A549 (cell line): ENCODE data around the gene BLCAP. TPM values are rescaled to one million over a fixed set of nuclear protein-coding genes. Genes with fewer than 3 reads are reported as not detected.

Source experiments
- ATAC-seq, 2 experiments: fragments of 200-7000 bp in 1 of 2; fragments of >200 bp in 1 of 2; cut with Nextera tagmentation in 1 of 2; cut with Tn5 transposase in 1 of 2; 3 replicates each; pipeline versions ENCODE4 v1.8.0 to v1.9.1; 2018 to 2020; ENCODE audit warnings: mild to moderate bottlenecking in 1 of 2, moderate library complexity in 1 of 2
- CTCF ChIA-PET: fragments of 300-600 bp; sonication (Branson Sonifier 250); formaldehyde crosslinking; extraction: SDS; loops from one replicate; lab custom pipeline; 2021; ENCODE audit warnings: antibody characterized with exemption, inconsistent platforms; lab: Yijun Ruan, JAX
- POLR2A ChIA-PET: fragments of 350-600 bp; formaldehyde crosslinking; extraction: SDS; loops from one replicate; lab custom pipeline; 2021; ENCODE audit warnings: antibody characterized with exemption, inconsistent platforms; lab: Yijun Ruan, JAX
- DNase-seq, 2 experiments: peaks; one replicate each; pipeline versions ENCODE4 v3.0.0 to v3.0.0-alpha.2; 2011 to 2016; ENCODE audit warnings: low read depth in 1 of 2, low spot score in 1 of 2
- FAIRE-seq: peaks from 2 replicates; lab custom pipeline; 2011; peaks lifted over from hg19 to GRCh38; lab: Jason Lieb, UNC
- H3K27ac ChIP-seq, 2 experiments: fragments of >200 bp; sonication (Bioruptor Twin); formaldehyde crosslinking; 3 replicates each; pipeline ENCODE4 v1.5.1; 2016 to 2017
- H3K4me1 ChIP-seq: fragments of >200 bp; sonication (Bioruptor Twin); formaldehyde crosslinking; 3 replicates; pipeline ENCODE4 v1.6.1; 2016
- H3K4me2 ChIP-seq: fragments of >200 bp; sonication (Bioruptor Twin); formaldehyde crosslinking; 3 replicates; pipeline ENCODE4 v1.6.1; 2016
- H3K4me3 ChIP-seq: fragments of >200 bp; sonication (Bioruptor Twin); formaldehyde crosslinking; 3 replicates; pipeline ENCODE4 v1.5.1; 2016
- H3K9me3 ChIP-seq: fragments of >200 bp; sonication (Bioruptor Twin); formaldehyde crosslinking; 3 replicates; pipeline ENCODE4 v1.6.1; 2016
- ATOH8 ChIP-seq: fragments of 250-450 bp; sonication (Bioruptor Pico); IDR thresholded peaks from 2 replicates; pipeline ENCODE4 v1.5.0; 2020; ENCODE audit warnings: low read depth, mild to moderate bottlenecking, moderate library complexity
- BHLHE40 ChIP-seq: IDR thresholded peaks from 2 replicates; pipeline ENCODE4 v1.6.1; 2012; ENCODE audit warnings: low read depth, low read length, inconsistent platforms
- CBX2 ChIP-seq: fragments of 200-600 bp; sonication (generic); IDR thresholded peaks from 2 replicates; pipeline ENCODE4 v1.6.1; 2016; ENCODE audit warnings: low read depth, mild to moderate bottlenecking, borderline replicate concordance
- CBX8 ChIP-seq: fragments of 200-600 bp; sonication (generic); IDR thresholded peaks from 2 replicates; pipeline ENCODE4 v1.6.1; 2016
- E2F6 ChIP-seq: IDR thresholded peaks from 2 replicates; pipeline ENCODE4 v1.6.1; 2012; ENCODE audit warnings: low read depth, borderline replicate concordance
- EHF ChIP-seq: fragments of 250-450 bp; sonication (Bioruptor Pico); IDR thresholded peaks from 2 replicates; pipeline ENCODE4 v1.5.0; 2020; ENCODE audit warnings: mild to moderate bottlenecking
- HES2 ChIP-seq: fragments of >200 bp; sonication (Bioruptor Twin); formaldehyde crosslinking; IDR thresholded peaks from 2 replicates; pipeline ENCODE4 v1.6.1; 2016
- HEYL ChIP-seq: fragments of 250-450 bp; sonication (Bioruptor Pico); IDR thresholded peaks from 2 replicates; pipeline ENCODE4 v1.8.0; 2021; ENCODE audit warnings: mild to moderate bottlenecking, moderate library complexity
- JUN ChIP-seq, 2 experiments: fragments of >200 bp; sonication (Bioruptor Twin); formaldehyde crosslinking; IDR thresholded peaks; 2 replicates in 1 of 2; 3 replicates in 1 of 2; pipeline ENCODE4 v1.6.1; 2016 to 2017
- KDM5A ChIP-seq: fragments of 200-600 bp; sonication (generic); IDR thresholded peaks from 2 replicates; pipeline ENCODE4 v1.6.1; 2016; ENCODE audit warnings: antibody characterized with exemption, mild to moderate bottlenecking
- MAFK ChIP-seq: fragments of 450-650 bp; IDR thresholded peaks from 2 replicates; pipeline ENCODE4 v1.6.1; 2014; ENCODE audit not compliant: partially characterized antibody
- MAX ChIP-seq: IDR thresholded peaks from 2 replicates; pipeline ENCODE4 v1.6.1; 2012
- NFE2L2 ChIP-seq: fragments of 150-350 bp; conservative IDR thresholded peaks from 2 replicates; pipeline ENCODE4 v1.6.1; 2014; ENCODE audit warnings: low read length
- NR3C1 ChIP-seq: fragments of >200 bp; sonication (Bioruptor Twin); formaldehyde crosslinking; IDR thresholded peaks from 3 replicates; pipeline ENCODE4 v1.6.1; 2017
- POLR2A ChIP-seq: IDR thresholded peaks from 2 replicates; pipeline ENCODE4 v1.6.1; 2012; ENCODE audit warnings: mild to moderate bottlenecking, low read length
- RCOR1 ChIP-seq: fragments of 150-350 bp; IDR thresholded peaks from 2 replicates; pipeline ENCODE4 v1.6.1; 2014; ENCODE audit warnings: antibody characterized with exemption, low read length, low read depth
- REST ChIP-seq: fragments of 200-600 bp; sonication (generic); IDR thresholded peaks from 2 replicates; pipeline ENCODE4 v1.6.1; 2016; ENCODE audit warnings: antibody characterized with exemption, mild to moderate bottlenecking, moderate library complexity
- RFX5 ChIP-seq: fragments of 450-650 bp; IDR thresholded peaks from 2 replicates; pipeline ENCODE4 v1.7.1; 2014; ENCODE audit warnings: antibody characterized with exemption, mild to moderate bottlenecking, moderate library complexity
- SREBF2 ChIP-seq: fragments of 450-650 bp; IDR thresholded peaks from 2 replicates; pipeline ENCODE4 v1.6.1; 2014; ENCODE audit warnings: mild to moderate bottlenecking, moderate library complexity
- TP53 ChIP-seq: fragments of 250-450 bp; sonication (Bioruptor Pico); IDR thresholded peaks from 2 replicates; pipeline ENCODE4 v1.5.0; 2021; ENCODE audit warnings: mild to moderate bottlenecking, moderate library complexity
- USF2 ChIP-seq: fragments of 450-650 bp; IDR thresholded peaks from 2 replicates; pipeline ENCODE4 v1.6.1; 2014; ENCODE audit warnings: antibody characterized with exemption
- ZSCAN20 ChIP-seq: fragments of 250-450 bp; sonication (Bioruptor Pico); IDR thresholded peaks from 2 replicates; pipeline ENCODE4 v1.8.0; 2022; ENCODE audit warnings: mild to moderate bottlenecking, moderate library complexity
- WGBS: methylation state at CpG from one replicate; pipeline ENCODE4 v1.1.6; 2017; ENCODE audit errors: missing lambda C conversion rate; 5-methylcytosine and 5-hydroxymethylcytosine counted together
- polyA plus RNA-seq, 4 experiments: library from polyadenylated mRNA; depleted of rRNA in 3 of 4; stranded (reverse); fragments of >200 nt; fragmentation: RNase III in 1 of 4; extraction: RNeasy Plus Mini Kit Qiagen cat#74134 plus additional on column Dnase treatment in 1 of 4; gene quantifications; 2 replicates in 3 of 4; 3 replicates in 1 of 4; pipeline ENCODE4 v1.2.3, GENCODE V29; 2011 to 2017

BLCAP gene
- polyA plus RNA-seq, 2 of the 4 experiments (the other 2 are of a cell fraction): 30.3 to 49.0 TPM

- TF ChIP-seq ATOH8 (no peak), RFX5 (no peak), NR3C1 (no peak), MAFK (no peak), EHF (no peak), USF2 (no peak)
- TF ChIP-seq, all 56 proteins: peak for 0
Observed at GRCh38 chr20:37511610-37512275, 15.9 kb downstream of the BLCAP start (continued).

GRCh38 chr20:37510226-37510625 is 17.4 kb downstream of the BLCAP start:
- Histone ChIP-seq H3K4me2 (no peak overlapping the region), H3K4me1 (no peaks in the 10 kb centered on the region), H3K4me3 (no peak overlapping the region), H3K27ac (no peak overlapping the region), H3K9me3 (no peaks in the 10 kb centered on the region)
- ChIA-PET CTCF (interaction anchor here (0.7 to 1.2 kb wide), 4 partner anchors 17 to 242 kb away, joined by 3 to 5 read pairs (median 4); no protein-coding TSS in a partner anchor), POLR2A (no interaction called here)
- TF ChIP-seq SREBF2: no peak
- no peak for TF ChIP-seq BHLHE40
- TF ChIP-seq RFX5: no peak
- TF ChIP-seq REST: no peak
- TF ChIP-seq ZSCAN20 (CRISPR knock-in tag): no peak
- no peak for TF ChIP-seq CBX2
- no peak for TF ChIP-seq HEYL (CRISPR knock-in tag)
- no peak for TF ChIP-seq CBX8
- no peak for TF ChIP-seq E2F6
- no peak for TF ChIP-seq RCOR1
- no peak for TF ChIP-seq MAX
- no peak for TF ChIP-seq HES2
- TF ChIP-seq JUN (IDR thresholded peaks at IDR 0.05): no peak
- TF ChIP-seq POLR2A: no peak
- no peak for TF ChIP-seq KDM5A
- TF ChIP-seq ATOH8: no peak
- TF ChIP-seq NFE2L2: no peak
- TF ChIP-seq TP53: no peak
- FAIRE-seq (no peak), ATAC-seq (no peak), DNase-seq (no peak)
- WGBS: 82% methylated on average over 5 of the region's 5 CpGs
